DLD1 (cell line): Measurements from ENCODE around the gene HAPLN3.
"Not testable (repeated sequence)": the region's sequence is repeated elsewhere in the genome, so short reads cannot be mapped to it uniquely, and the experiment has no call there.

Experiments used
- in situ Hi-C: cut with HindIII; loops from 2 replicates; pipeline ENCODE4 v1.10.0; 2017; ENCODE audit warnings: low sequenced_read_pairs

HAPLN3 gene

GRCh38 chr15:88894819-88895767 is at the start of gene HAPLN3:
Gene HAPLN3, minus strand, starts transcription at chr15:88895544. Its CDS starts 8,246 bp downstream, at chr15:88887298.
- in situ Hi-C loops = no loop called here

GRCh38 chr15:88940110-88940675 is 44.8 kb upstream of the HAPLN3 start:
- in situ Hi-C loops = no loop called here

DNA sequence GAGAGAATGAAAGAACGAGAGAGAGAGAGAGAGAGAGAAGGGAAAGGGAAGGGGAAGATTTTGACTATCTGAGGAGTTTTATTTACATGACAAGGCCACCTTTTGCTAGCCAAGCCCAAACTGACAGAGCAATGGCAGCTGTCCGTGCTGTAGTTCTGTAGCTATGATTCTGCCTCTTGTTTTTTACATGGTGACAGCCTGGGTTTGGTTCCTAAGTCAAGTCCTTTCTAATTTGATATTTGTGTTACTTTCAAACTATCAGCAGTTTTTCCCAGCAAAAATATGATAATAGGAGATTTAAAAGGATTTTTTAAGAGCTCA is 44.1 kb upstream of the HAPLN3 start:
- in situ Hi-C loops = no loop called here

GRCh38 chr15:88938802-88939485 is 43.6 kb upstream of the HAPLN3 start:
- in situ Hi-C loops = no loop called here

DNA sequence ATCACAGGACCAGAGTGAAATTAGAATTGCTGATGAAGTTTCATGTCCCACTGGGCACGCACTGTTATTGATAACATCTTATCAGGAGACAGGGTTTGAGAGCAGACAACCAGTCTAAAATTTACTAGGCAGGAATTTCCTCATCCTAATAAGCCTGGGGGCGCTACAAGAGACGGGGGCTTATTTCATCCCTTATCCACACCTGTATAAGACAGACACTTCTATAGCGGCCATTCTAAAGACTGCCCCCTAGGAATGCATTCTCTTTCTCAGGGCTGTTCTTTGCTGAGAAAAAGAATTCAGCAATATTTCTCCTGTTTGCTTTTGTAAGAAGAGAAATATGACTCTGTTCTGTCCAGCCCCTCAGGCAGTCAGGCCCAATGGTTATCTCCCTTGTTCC is 39.1 kb upstream of the HAPLN3 start:
- in situ Hi-C loops = not testable (repeated sequence)

- in situ Hi-C loops = no loop called here
Observed at GRCh38 chr15:88932875-88933330, 37.6 kb upstream of the HAPLN3 start.

GRCh38 chr15:88932271-88932874 is 37.0 kb upstream of the HAPLN3 start:
- in situ Hi-C loops = no loop called here

DNA sequence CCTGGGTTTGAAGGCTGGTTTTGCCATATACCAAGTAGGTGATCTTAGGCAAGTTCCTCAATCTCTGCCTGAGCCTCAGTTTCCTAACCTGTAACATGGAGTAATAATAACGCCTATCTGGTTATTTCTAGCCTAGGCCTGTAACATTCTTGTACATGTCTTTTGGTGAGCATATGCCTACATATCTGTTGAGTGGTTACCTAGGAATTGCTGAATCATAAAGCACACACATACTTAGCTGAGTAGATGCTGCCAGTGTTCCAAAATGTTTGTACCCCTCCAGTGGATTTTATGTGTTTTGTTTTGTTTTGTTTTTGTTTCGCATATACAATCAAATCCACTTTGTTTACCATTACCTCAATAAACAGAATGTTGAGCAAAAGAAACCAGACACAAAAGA is 35.2 kb upstream of the HAPLN3 start:
- in situ Hi-C loops = no loop called here

- in situ Hi-C loops = not testable (repeated sequence)
Observed at GRCh38 chr15:88929358-88930098, 34.2 kb upstream of the HAPLN3 start.

- in situ Hi-C loops = not testable (repeated sequence)
Observed at GRCh38 chr15:88928192-88928591, 32.8 kb upstream of the HAPLN3 start.

GRCh38 chr15:88925648-88926047 is 30.3 kb upstream of the HAPLN3 start:
- in situ Hi-C loops = not testable (repeated sequence)

DNA sequence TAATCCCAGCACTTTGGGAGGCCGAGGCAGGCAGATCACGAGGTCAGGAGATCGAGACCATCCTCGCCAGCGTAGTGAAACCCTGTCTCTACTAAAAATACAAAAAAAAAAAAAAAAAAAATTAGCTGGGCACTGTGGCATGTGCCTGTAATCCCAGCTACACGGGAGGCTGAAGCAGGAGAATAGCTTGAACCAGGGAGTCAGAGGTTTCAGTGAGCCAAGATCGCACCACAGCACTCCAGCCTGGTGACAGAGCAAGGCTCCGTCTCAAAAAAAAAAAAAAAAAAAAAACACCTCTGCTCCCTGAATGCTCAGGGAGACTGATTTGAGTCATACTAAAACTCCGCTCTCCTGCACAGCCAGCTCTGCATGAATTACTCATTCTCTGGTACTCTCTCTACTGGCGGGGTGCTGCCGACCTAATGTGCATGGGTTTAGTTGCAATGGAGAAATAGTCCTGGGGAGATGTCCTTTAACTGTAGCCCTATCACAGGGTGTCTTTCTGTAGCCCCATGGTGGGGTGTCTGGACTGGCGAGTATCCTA is 25.6 kb upstream of the HAPLN3 start:
- in situ Hi-C loops = not testable (repeated sequence)

- in situ Hi-C loops = no loop called here
Observed at GRCh38 chr15:88920186-88920891, 25.0 kb upstream of the HAPLN3 start.

GRCh38 chr15:88918738-88919137 is 23.4 kb upstream of the HAPLN3 start:
- in situ Hi-C loops = no loop called here

GRCh38 chr15:88917760-88918159 is 22.4 kb upstream of the HAPLN3 start:
- in situ Hi-C loops = no loop called here

DNA sequence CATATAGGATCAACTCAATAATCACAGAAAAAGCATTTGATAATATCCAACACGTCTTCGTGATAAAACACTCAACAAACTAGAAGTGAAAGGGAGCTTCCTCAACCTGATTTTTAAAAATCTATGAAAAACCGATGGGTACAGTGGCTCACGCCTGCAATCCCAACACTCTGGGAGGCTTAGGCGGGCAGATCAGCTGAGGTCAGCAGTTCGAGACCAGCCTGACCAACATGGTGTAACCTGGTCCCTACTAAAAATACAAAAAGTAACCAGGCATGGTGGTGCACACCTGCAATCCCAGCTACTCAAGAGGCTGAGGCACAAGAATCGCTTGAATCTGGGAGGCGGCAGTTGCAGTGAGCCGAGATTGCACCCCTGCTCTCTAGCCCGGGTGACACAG is 20.0 kb upstream of the HAPLN3 start:
- in situ Hi-C loops = no loop called here

GRCh38 chr15:88913850-88914169 is 18.5 kb upstream of the HAPLN3 start:
- in situ Hi-C loops = no loop called here

- in situ Hi-C loops = no loop called here
Observed at GRCh38 chr15:88913017-88913849, 17.9 kb upstream of the HAPLN3 start, which contains the start of gene MFGE8. Gene MFGE8, minus strand, starts transcription at chr15:88913379. Its CDS starts 60 bp downstream, at chr15:88913319.

- in situ Hi-C loops = no loop called here
Observed at GRCh38 chr15:88912500-88912921, 17.2 kb upstream of the HAPLN3 start.
